Smooth muscle cell (in vitro differentiated cells): ENCODE measurements around the gene UROS. TPM values are rescaled to one million over a fixed set of nuclear protein-coding genes. Genes with fewer than 3 reads are reported as not detected.

Experiments
- DNase-seq: peaks from one replicate; lab custom pipeline; 2025; ENCODE audit not compliant: unreplicated experiment; lab: John Stamatoyannopoulos, UW
- H2AFZ ChIP-seq: fragments of 200-600 bp; sonication (generic); 2 replicates; pipeline ENCODE4 v1.6.0; 2016; ENCODE audit warnings: antibody characterized with exemption, low read depth, mild to moderate bottlenecking
- H3F3A ChIP-seq: fragments of 200-600 bp; sonication (generic); 2 replicates; pipeline ENCODE4 v1.6.0; 2017; ENCODE audit warnings: antibody characterized with exemption, low read depth
- H3K27ac ChIP-seq: fragments of 200-600 bp; sonication (generic); 2 replicates; pipeline ENCODE4 v1.5.1; 2016; ENCODE audit warnings: low read depth, mild to moderate bottlenecking
- H3K27me3 ChIP-seq: fragments of 200-600 bp; sonication (generic); 2 replicates; pipeline ENCODE4 v1.6.1; 2016; ENCODE audit warnings: low read depth, mild to moderate bottlenecking
- H3K36me3 ChIP-seq: fragments of 200-600 bp; sonication (generic); 2 replicates; pipeline ENCODE4 v1.5.1; 2016; ENCODE audit warnings: low read depth
- H3K4me1 ChIP-seq: fragments of 200-600 bp; sonication (generic); 2 replicates; pipeline ENCODE4 v1.5.1; 2016; ENCODE audit warnings: low read depth
- H3K4me2 ChIP-seq: fragments of 200-600 bp; sonication (generic); 2 replicates; pipeline ENCODE4 v1.6.0; 2016; ENCODE audit warnings: mild to moderate bottlenecking
- H3K4me3 ChIP-seq: fragments of 200-600 bp; sonication (generic); 2 replicates; pipeline ENCODE4 v1.5.1; 2016; ENCODE audit warnings: mild to moderate bottlenecking
- H3K79me2 ChIP-seq: fragments of 200-600 bp; sonication (generic); 2 replicates; pipeline ENCODE4 v1.6.0; 2016; ENCODE audit warnings: low read depth, mild to moderate bottlenecking
- H3K9ac ChIP-seq: fragments of 200-600 bp; sonication (generic); 2 replicates; pipeline ENCODE4 v1.6.0; 2016; ENCODE audit warnings: low read depth
- H3K9me3 ChIP-seq: fragments of 200-600 bp; sonication (generic); replicated peaks from 2 replicates; pipeline ENCODE4 v1.5.1; 2016; ENCODE audit warnings: low read depth
- H4K20me1 ChIP-seq: fragments of 200-600 bp; sonication (generic); 2 replicates; pipeline ENCODE4 v1.6.0; 2016; ENCODE audit warnings: low read depth
- CTCF ChIP-seq: fragments of 200-600 bp; sonication (generic); IDR thresholded peaks from 2 replicates; pipeline ENCODE4 v1.5.1; 2017; ENCODE audit warnings: borderline replicate concordance, mild to moderate bottlenecking, antibody characterized with exemption; ENCODE audit not compliant: insufficient read depth, poor library complexity, severe bottlenecking
- WGBS: methylation state at CpG from one replicate; pipeline ENCODE4 v1.1.7; 2016; ENCODE audit warnings: low lambda C conversion rate; 5-methylcytosine and 5-hydroxymethylcytosine counted together
- polyA plus RNA-seq: library from polyadenylated mRNA; unstranded; fragments of >200 nt; fragmentation: Nextera tagmentation; extraction: Ambion mirVana; gene quantifications from 2 replicates; pipeline ENCODE4 v1.2.1, GENCODE V29; 2016
- total RNA-seq: library from RNA; depleted of rRNA; stranded (reverse); fragments of >200 nt; gene quantifications from 2 replicates; pipeline ENCODE4 v1.2.3, GENCODE V29; 2014

The UROS gene
- total and polyA plus RNA-seq, 2 experiments from 2014 or later, result 43.7 to 77.5 TPM

- Histone ChIP-seq H3K79me2 (no peaks in the 10 kb centered on the region), H3F3A (no peaks in the 10 kb centered on the region), H3K4me3 (no peak overlapping the region), H3K27ac (no peak overlapping the region), H3K9me3 (no peaks in the 10 kb centered on the region), H3K27me3 (no peaks in the 10 kb centered on the region), H2AFZ (no peak overlapping the region), H3K4me1 (no peaks in the 10 kb centered on the region), H4K20me1 (no peaks in the 10 kb centered on the region), H3K36me3 (peaks cover 29% of the 10 kb centered on the region), H3K4me2 (no peak overlapping the region), H3K9ac (no peak overlapping the region)
- DNase-seq, result no peak
- no peak for TF ChIP-seq CTCF
- WGBS, result 94% methylated on average over 3 of the region's 3 CpGs
Measured at GRCh38 chr10:125840955-125841354, 17.9 kb upstream of the UROS start.

DNA sequence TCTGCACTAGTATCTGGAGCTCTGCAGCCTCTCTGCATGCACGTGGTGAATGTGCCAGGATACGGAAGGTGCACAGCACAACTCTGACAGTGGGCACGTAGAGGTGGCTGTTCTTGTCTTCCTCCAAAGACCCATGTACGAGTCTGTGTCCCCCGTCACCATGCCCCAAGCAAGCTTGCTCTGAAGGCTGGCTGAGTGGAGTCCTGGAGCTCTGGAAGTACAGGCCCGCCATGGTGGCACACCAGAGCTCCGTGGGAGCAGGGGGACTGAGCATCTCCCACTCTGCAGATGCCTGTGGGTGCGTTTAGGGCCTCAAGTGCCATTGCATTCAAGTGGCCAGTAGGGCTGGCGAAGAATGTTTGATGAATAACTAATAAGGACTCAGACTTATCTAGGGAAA lies 17.3 kb upstream of the UROS start:
- no peaks in the 10 kb centered on the region for H4K20me1 ChIP-seq
- no peak overlapping the region for H2AFZ ChIP-seq
- peaks cover 29% of the 10 kb centered on the region for H3K36me3 ChIP-seq
- no peak for DNase-seq
- no peaks in the 10 kb centered on the region for H3K4me1 ChIP-seq
- TF ChIP-seq CTCF, result no peak
- H3K4me3 ChIP-seq, result no peak overlapping the region
- H3K27me3 ChIP-seq, result no peaks in the 10 kb centered on the region
- H3K4me2 ChIP-seq, result no peak overlapping the region
- WGBS, result 97% methylated on average over 9 of the region's 9 CpGs
- H3K9me3 ChIP-seq, result no peaks in the 10 kb centered on the region
- H3F3A ChIP-seq, result no peaks in the 10 kb centered on the region
- H3K9ac ChIP-seq, result no peak overlapping the region
- no peak overlapping the region for H3K27ac ChIP-seq
- no peaks in the 10 kb centered on the region for H3K79me2 ChIP-seq

DNA sequence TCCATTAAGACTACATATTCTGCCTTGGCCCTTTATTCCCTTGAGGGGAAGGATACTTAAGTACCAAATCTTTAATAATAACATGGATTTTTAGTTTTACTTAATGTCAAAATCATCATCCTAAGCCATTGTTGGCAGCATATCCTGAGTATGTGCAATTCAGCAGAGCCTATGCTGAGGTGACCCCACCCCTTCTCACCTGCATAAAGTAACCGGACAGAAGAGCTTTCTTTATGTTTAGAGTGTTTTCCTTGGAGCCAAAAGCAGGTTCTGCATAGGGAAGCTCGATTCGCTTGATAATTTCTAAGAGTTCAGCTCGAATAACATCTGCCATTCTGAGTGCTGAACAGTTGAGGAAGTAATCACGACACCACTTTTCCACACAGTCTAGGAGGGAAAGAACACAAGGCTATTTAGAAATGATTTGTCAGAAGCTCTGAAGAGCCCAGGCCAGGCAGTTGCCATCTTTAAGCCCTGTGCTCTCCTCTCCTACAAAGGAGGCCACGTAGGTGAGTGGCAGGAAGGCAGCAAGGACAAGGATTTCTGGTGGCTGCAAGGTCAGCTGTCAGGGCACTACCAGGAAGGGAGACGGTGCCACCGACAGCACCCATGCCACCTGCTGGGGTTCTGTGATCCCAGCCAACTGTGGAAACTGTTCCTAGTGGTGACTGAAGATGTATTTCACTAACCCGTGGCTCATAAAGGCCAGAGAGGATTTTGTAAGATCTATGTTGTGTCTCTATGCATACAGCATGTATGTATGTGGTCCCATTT lies 15.9 kb upstream of the UROS start:
- no peak overlapping the region for H2AFZ ChIP-seq

More for the DNA sequence above, 15.9 kb upstream of the UROS start:
- no peak for DNase-seq
- H3K4me2 ChIP-seq, result no peak overlapping the region
- H3K4me1 ChIP-seq, result no peaks in the 10 kb centered on the region
- WGBS, result 96% methylated on average over 9 of the region's 9 CpGs
- no peaks in the 10 kb centered on the region for H3K27me3 ChIP-seq
- no peaks in the 10 kb centered on the region for H4K20me1 ChIP-seq
- H3K36me3 ChIP-seq, result peaks cover 31% of the 10 kb centered on the region
- H3K9ac ChIP-seq, result no peak overlapping the region
- TF ChIP-seq CTCF, result no peak
- peaks cover 3% of the 10 kb centered on the region for H3F3A ChIP-seq
- H3K27ac ChIP-seq, result no peak overlapping the region
- no peaks in the 10 kb centered on the region for H3K79me2 ChIP-seq
- H3K9me3 ChIP-seq, result no peaks in the 10 kb centered on the region
- H3K4me3 ChIP-seq, result no peak overlapping the region
